HepG2 (cell line): ENCODE results near the gene GON4L. TPM values are rescaled to one million over a fixed set of nuclear protein-coding genes. Genes with fewer than 3 reads are reported as not detected.

ENCODE experiments used
- CREB1 ChIP-seq, 2 experiments: fragments of 450-650 bp in 1 of 2; IDR thresholded peaks; 2 replicates each; pipeline ENCODE4 v1.6.1; 2016 to 2017; ENCODE audit warnings: control low read depth in 1 of 2, mild to moderate bottlenecking in 1 of 2, missing compliant biosample characterization in 1 of 2, missing genetic modification characterization in 1 of 2
- EEA1 ChIP-seq: sonication (generic); formaldehyde crosslinking; IDR thresholded peaks from 2 replicates; pipeline ENCODE4 v1.5.1; 2020; ENCODE audit warnings: mild to moderate bottlenecking, missing genetic modification reagents, borderline replicate concordance
- HNRNPLL ChIP-seq: fragments of 200-400 bp; formaldehyde crosslinking; IDR thresholded peaks from 2 replicates; pipeline ENCODE4 v1.6.1; 2017; ENCODE audit warnings: mild to moderate bottlenecking, low read depth, low read length; ENCODE audit not compliant: poor library complexity, severe bottlenecking
- MBNL3 ChIP-seq: fragments of 250-450 bp; sonication (Bioruptor Pico); conservative IDR thresholded peaks from 2 replicates; pipeline ENCODE4 v1.8.0; 2022; ENCODE audit warnings: mild to moderate bottlenecking, inconsistent platforms
- NFE2L1 ChIP-seq: sonication (generic); formaldehyde crosslinking; IDR thresholded peaks from 2 replicates; pipeline ENCODE4 v1.4.0; 2020; ENCODE audit warnings: missing genetic modification reagents, mild to moderate bottlenecking, borderline replicate concordance
- RXRB ChIP-seq: IDR thresholded peaks from 2 replicates; pipeline ENCODE4 v1.6.1; 2016; ENCODE audit warnings: borderline replicate concordance, missing genetic modification reagents, missing compliant biosample characterization
- SP4 ChIP-seq: sonication (generic); formaldehyde crosslinking; IDR thresholded peaks from 2 replicates; pipeline ENCODE4 v1.8.1; 2023; ENCODE audit warnings: mild to moderate bottlenecking, missing genetic modification reagents
- ZBTB25 ChIP-seq: IDR thresholded peaks from 2 replicates; pipeline ENCODE4 v1.6.1; 2018; ENCODE audit warnings: missing genetic modification reagents
- ZBTB3 ChIP-seq: sonication (generic); formaldehyde crosslinking; IDR thresholded peaks from 2 replicates; pipeline ENCODE4 v1.4.0; 2020; ENCODE audit warnings: low read depth, mild to moderate bottlenecking, moderate library complexity, missing genetic modification reagents, borderline replicate concordance
- ZNF225 ChIP-seq: sonication (generic); formaldehyde crosslinking; IDR thresholded peaks from 2 replicates; pipeline ENCODE4 v1.4.0; 2020; ENCODE audit warnings: mild to moderate bottlenecking, missing genetic modification reagents
- ZNF30 ChIP-seq: sonication (generic); formaldehyde crosslinking; IDR thresholded peaks from 2 replicates; pipeline ENCODE4 v1.5.0; 2020; ENCODE audit warnings: mild to moderate bottlenecking, missing genetic modification reagents
- ZNF460 ChIP-seq: sonication (generic); formaldehyde crosslinking; IDR thresholded peaks from 2 replicates; pipeline ENCODE4 v1.5.1; 2020; ENCODE audit warnings: missing genetic modification reagents, mild to moderate bottlenecking, borderline replicate concordance
- ZNF605 ChIP-seq: sonication (generic); formaldehyde crosslinking; IDR thresholded peaks from 2 replicates; pipeline ENCODE4 v1.8.0; 2022; ENCODE audit warnings: mild to moderate bottlenecking, missing genetic modification reagents
- ZNF687 ChIP-seq: sonication (generic); formaldehyde crosslinking; IDR thresholded peaks from 2 replicates; pipeline ENCODE4 v1.5.1; 2020; ENCODE audit warnings: mild to moderate bottlenecking, missing genetic modification reagents, moderate library complexity
- ZNF703 ChIP-seq: sonication (generic); formaldehyde crosslinking; IDR thresholded peaks from 2 replicates; pipeline ENCODE4 v1.5.1; 2020; ENCODE audit warnings: missing genetic modification reagents, mild to moderate bottlenecking, moderate library complexity, borderline replicate concordance
- ZNF761 ChIP-seq: sonication (generic); formaldehyde crosslinking; conservative IDR thresholded peaks from 2 replicates; pipeline ENCODE4 v1.4.0; 2020; ENCODE audit warnings: mild to moderate bottlenecking, missing genetic modification reagents
- ZNF772 ChIP-seq: sonication (generic); formaldehyde crosslinking; IDR thresholded peaks from 2 replicates; pipeline ENCODE4 v1.5.0; 2020; ENCODE audit warnings: mild to moderate bottlenecking, missing genetic modification reagents
- polyA plus RNA-seq, 8 experiments: library from polyadenylated mRNA; depleted of rRNA in 3 of 8; stranded (reverse) in 7 of 8; unstranded in 1 of 8; fragments of >200 nt; fragmentation: Illumina TruSeq in 4 of 8; extraction: Trizol in 4 of 8; gene quantifications; 2 replicates each; pipeline versions ENCODE4 v1.2.1 to v1.2.3, GENCODE V29; 2011 to 2016; ENCODE audit warnings: low read depth in 4 of 8, missing spikeins in 1 of 8, mixed read lengths in 1 of 8; ENCODE audit not compliant: insufficient read depth in 1 of 8
- total RNA-seq, 5 experiments: library from RNA; depleted of rRNA; stranded (reverse); fragments of >200 nt; fragmentation: Illumina TruSeq; extraction: Trizol; gene quantifications; 2 replicates each; pipeline ENCODE4 v1.2.3, GENCODE V29; 2016; ENCODE audit warnings: low read depth in 1 of 5
- TF ChIP-seq, protein P1 (sequence below): IDR thresholded peaks from 2 replicates; pipeline ENCODE4 v1.6.1; 2016; ENCODE audit warnings: missing compliant biosample characterization, missing genetic modification reagents, borderline replicate concordance
- TF ChIP-seq, protein P2 (sequence below): IDR thresholded peaks from 2 replicates; pipeline ENCODE4 v1.6.1; 2016; ENCODE audit warnings: missing genetic modification reagents, missing compliant biosample characterization

GON4L gene
- total and polyA plus RNA-seq, 2 of the 13 experiments (the other 11 are each of a cell fraction or from before 2014, with no cell fraction given), result 14.6 to 19.6 TPM

DNA sequence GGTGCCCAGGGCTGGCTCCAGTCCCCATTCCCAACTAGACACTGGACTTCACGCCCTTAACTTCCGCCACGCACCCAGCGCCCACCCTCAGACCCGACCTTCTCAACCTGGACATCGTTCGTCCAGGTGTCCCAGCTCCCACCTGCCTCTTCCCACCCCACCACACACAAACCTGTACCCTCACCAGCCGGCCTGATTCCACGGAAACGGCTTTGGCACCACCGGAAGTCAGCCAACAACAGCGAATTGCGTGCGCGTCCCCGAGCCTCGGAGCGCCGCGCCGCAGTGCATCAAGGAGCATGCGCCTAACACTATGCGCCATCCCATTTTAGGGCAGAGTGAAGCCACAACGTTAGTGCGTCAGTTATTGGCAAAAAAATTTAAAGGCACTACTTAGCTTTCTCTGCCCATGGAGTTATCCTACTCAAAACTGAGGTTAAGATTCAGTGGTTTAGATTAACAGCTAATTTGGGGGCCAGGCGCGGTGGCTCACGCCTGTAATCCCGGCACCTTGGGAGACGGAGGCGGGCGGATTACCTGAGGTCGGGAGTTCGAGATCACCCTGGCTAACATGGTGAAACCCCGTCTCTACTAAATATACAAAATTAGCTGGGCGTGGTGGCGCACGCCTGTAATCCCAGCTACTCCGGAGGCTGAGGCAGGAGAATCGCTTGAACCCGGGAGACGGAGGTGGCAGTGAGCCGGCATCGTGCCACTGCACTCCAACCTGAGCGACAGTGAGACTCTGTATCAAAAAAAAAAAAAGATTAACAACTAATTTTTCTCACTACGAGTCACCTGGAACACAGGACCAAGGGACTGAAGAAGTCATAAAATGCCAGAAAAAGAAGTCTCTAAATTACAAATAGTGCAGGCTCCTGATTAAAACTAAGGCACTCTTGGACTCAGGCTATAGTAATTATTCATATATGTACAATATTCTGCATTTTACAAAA lies at the start of gene GON4L (continued):
- TF ChIP-seq ZNF687 (CRISPR knock-in tag) (peak; percentile 91), ZNF225 (CRISPR knock-in tag) (peak; percentile 73), ZNF30 (no peak), CREB1 (IDR thresholded peaks at IDR 0.05) (peak; percentile 71), CREB1 (CRISPR knock-in tag; IDR thresholded peaks at IDR 0.05) (peak; percentile 98), ZBTB25 (CRISPR knock-in tag) (peak; percentile 66; the same call in 1 of the 2 replicates), ZNF605 (CRISPR knock-in tag) (peak; percentile 72), ZNF761 (CRISPR knock-in tag) (no peak), MBNL3 (CRISPR knock-in tag) (no peak), ZNF772 (CRISPR knock-in tag) (peak; percentile 46; the same call in 1 of the 2 replicates), ZBTB3 (CRISPR knock-in tag) (no peak), RXRB (CRISPR knock-in tag) (peak; percentile 31; the same call in 1 of the 2 replicates), ZNF460 (CRISPR knock-in tag) (peak; percentile 74; the same call in 1 of the 2 replicates), HNRNPLL (peak; percentile 84), EEA1 (CRISPR knock-in tag) (no peak), ZNF703 (CRISPR knock-in tag) (no peak), NFE2L1 (no peak), SP4 (CRISPR knock-in tag) (peak; percentile 66; the same call in 1 of the 2 replicates)
- TF ChIP-seq, protein P1, sequence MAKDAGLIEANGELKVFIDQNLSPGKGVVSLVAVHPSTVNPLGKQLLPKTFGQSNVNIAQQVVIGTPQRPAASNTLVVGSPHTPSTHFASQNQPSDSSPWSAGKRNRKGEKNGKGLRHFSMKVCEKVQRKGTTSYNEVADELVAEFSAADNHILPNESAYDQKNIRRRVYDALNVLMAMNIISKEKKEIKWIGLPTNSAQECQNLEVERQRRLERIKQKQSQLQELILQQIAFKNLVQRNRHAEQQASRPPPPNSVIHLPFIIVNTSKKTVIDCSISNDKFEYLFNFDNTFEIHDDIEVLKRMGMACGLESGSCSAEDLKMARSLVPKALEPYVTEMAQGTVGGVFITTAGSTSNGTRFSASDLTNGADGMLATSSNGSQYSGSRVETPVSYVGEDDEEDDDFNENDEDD (CRISPR knock-in tag), result peak; percentile 18; the same call in 1 of the 2 replicates
- TF ChIP-seq, protein P2, sequence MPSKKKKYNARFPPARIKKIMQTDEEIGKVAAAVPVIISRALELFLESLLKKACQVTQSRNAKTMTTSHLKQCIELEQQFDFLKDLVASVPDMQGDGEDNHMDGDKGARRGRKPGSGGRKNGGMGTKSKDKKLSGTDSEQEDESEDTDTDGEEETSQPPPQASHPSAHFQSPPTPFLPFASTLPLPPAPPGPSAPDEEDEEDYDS (CRISPR knock-in tag), result peak; percentile 83
